PC-3 (cell line): Measurements from ENCODE around the gene RNF113B. TPM values are rescaled to one million over a fixed set of nuclear protein-coding genes. Genes with fewer than 3 reads are reported as not detected.
A peak's percentile ranks its signal among the peaks of the same experiment; 100 is the strongest.

Experiments used
- ATAC-seq: fragments of 200-7000 bp; cut with Tn5 transposase; 2 replicates; pipeline ENCODE4 v1.9.1; 2020; ENCODE audit warnings: mild to moderate bottlenecking, moderate library complexity
- BruUV-seq: library from RNA; stranded (reverse); fragments of 400-500 nt; replicated peaks from 2 replicates; lab custom pipeline; 2021; lab: Mats Ljungman, UMichigan
- CTCF ChIA-PET: fragments of 300-600 bp; sonication (Branson Sonifier 250); formaldehyde crosslinking; loops from one replicate; lab custom pipeline; 2022; ENCODE audit warnings: antibody characterized with exemption; lab: Charles Lee
- POLR2A ChIA-PET: fragments of 300-600 bp; sonication (Branson Sonifier 250); formaldehyde crosslinking; loops from one replicate; lab custom pipeline; 2022; ENCODE audit warnings: antibody characterized with exemption; ENCODE audit not compliant: unreplicated experiment; lab: Charles Lee
- DNase-seq: peaks from one replicate; pipeline ENCODE4 v3.0.0-alpha.2; 2015
- H2AFZ ChIP-seq: fragments of 300-600 bp; sonication (generic); 2 replicates; pipeline ENCODE4 v1.6.0; 2016; ENCODE audit warnings: antibody characterized with exemption, low read length
- H3F3A ChIP-seq: fragments of 300-600 bp; sonication (generic); one replicate; pipeline ENCODE4 v1.6.0; 2017; ENCODE audit warnings: antibody characterized with exemption, low read length, control low read depth, mild to moderate bottlenecking; ENCODE audit not compliant: unreplicated experiment
- H3K27ac ChIP-seq: fragments of 300-600 bp; sonication (generic); 2 replicates; pipeline ENCODE4 v1.5.1; 2016; ENCODE audit warnings: mild to moderate bottlenecking, low read length
- H3K27me3 ChIP-seq: fragments of 300-600 bp; sonication (generic); 2 replicates; pipeline ENCODE4 v1.6.1; 2016; ENCODE audit warnings: low read length, mixed read lengths
- H3K36me3 ChIP-seq: fragments of 300-600 bp; sonication (generic); 2 replicates; pipeline ENCODE4 v1.6.1; 2016; ENCODE audit warnings: low read depth, mixed run types, low read length, mixed read lengths
- H3K4me1 ChIP-seq: fragments of 300-600 bp; sonication (generic); 2 replicates; pipeline ENCODE4 v1.5.1; 2016; ENCODE audit warnings: low read length; ENCODE audit not compliant: insufficient read depth
- H3K4me2 ChIP-seq: fragments of 300-600 bp; sonication (generic); 2 replicates; pipeline ENCODE4 v1.6.0; 2016; ENCODE audit warnings: low read length
- H3K4me3 ChIP-seq: fragments of 300-600 bp; sonication (generic); 2 replicates; pipeline ENCODE4 v1.5.1; 2016; ENCODE audit warnings: mild to moderate bottlenecking, low read length, mixed read lengths
- H3K79me2 ChIP-seq: fragments of 300-600 bp; sonication (generic); 2 replicates; pipeline ENCODE4 v1.6.1; 2017; ENCODE audit warnings: low read length, mixed read lengths
- H3K9ac ChIP-seq: fragments of 300-600 bp; sonication (generic); 2 replicates; pipeline ENCODE4 v1.6.0; 2016; ENCODE audit warnings: mild to moderate bottlenecking, low read length
- H3K9me2 ChIP-seq: fragments of 300-600 bp; sonication (generic); replicated peaks from 2 replicates; pipeline ENCODE4 v1.6.1; 2016; ENCODE audit warnings: mixed run types, low read length, mixed read lengths
- H3K9me3 ChIP-seq: fragments of 300-600 bp; sonication (generic); 2 replicates; pipeline ENCODE4 v1.6.1; 2016; ENCODE audit warnings: low read length, mixed read lengths
- H4K20me1 ChIP-seq: fragments of 300-600 bp; sonication (generic); 2 replicates; pipeline ENCODE4 v1.6.1; 2016; ENCODE audit warnings: low read length, mixed read lengths
- CTCF ChIP-seq: fragments of 300-600 bp; sonication (generic); conservative IDR thresholded peaks from 2 replicates; pipeline ENCODE4 v1.5.1; 2017; ENCODE audit warnings: antibody characterized with exemption, low read depth, mild to moderate bottlenecking, low read length
- EZH2 ChIP-seq: fragments of 300-600 bp; sonication (generic); IDR thresholded peaks from one replicate; pipeline ENCODE4 v1.6.1; 2017; ENCODE audit warnings: antibody characterized with exemption, mild to moderate bottlenecking, low read length; ENCODE audit not compliant: unreplicated experiment
- EZH2phosphoT487 ChIP-seq: fragments of 300-600 bp; sonication (generic); IDR thresholded peaks from 2 replicates; pipeline ENCODE4 v1.6.1; 2018; ENCODE audit warnings: mild to moderate bottlenecking, antibody characterized with exemption, low read length, borderline replicate concordance
- intact Hi-C: fragments of 100-400 bp; cut with micrococcal nuclease; formaldehyde crosslinking; loops from 2 replicates; pipeline ENCODE4 v1.9.0; 2023
- total RNA-seq: library from RNA; depleted of rRNA; stranded (reverse); fragments of >200 nt; gene quantifications from 2 replicates; pipeline ENCODE4 v1.2.3, GENCODE V29; 2014

Gene RNF113B
- total RNA-seq, 1 experiment from 2014 or later = not detected

GRCh38 chr13:98144027-98144741, 32.9 kb downstream of the RNF113B start:
- Histone ChIP-seq H3K79me2 (peaks cover 56% of the 10 kb centered on the region), H3K36me3 (no peaks in the 10 kb centered on the region), H2AFZ (peak overlapping the region; percentile 76), H4K20me1 (0 out of 2 replicates have a peak, but pooled peaks cover 4% of the 10 kb centered on the region), H3K9ac (peak overlapping the region; percentile 75), H3K27ac (no peak overlapping the region), H3K4me2 (peak overlapping the region; percentile 97), H3K4me3 (peak overlapping the region; percentile 82), H3K9me3 (no peaks in the 10 kb centered on the region), H3K9me2 (no peaks in the 10 kb centered on the region), H3F3A (no peaks in the 10 kb centered on the region), H3K4me1 (peaks cover 13% of the 10 kb centered on the region), H3K27me3 (no peaks in the 10 kb centered on the region)
- DNase-seq = peak; percentile 10
- no peak for ATAC-seq
- intact Hi-C loops = loop anchor here (5.0 to 10.0 kb wide), 4 partner anchors 109 to 297 kb away; no protein-coding TSS in a partner anchor
- ChIA-PET CTCF (no interaction called here), POLR2A (no interaction called here)
- TSS peak; percentile 54 for BruUV-seq
- no peak for TF ChIP-seq EZH2phosphoT487
- no peak for TF ChIP-seq EZH2
- no peak for TF ChIP-seq CTCF

GRCh38 chr13:98143601-98144026, 33.5 kb downstream of the RNF113B start:
- H3K9me3 ChIP-seq = no peaks in the 10 kb centered on the region
- peaks cover 13% of the 10 kb centered on the region for H3K4me1 ChIP-seq
- CTCF ChIA-PET = no interaction called here
- TF ChIP-seq EZH2phosphoT487 (no peak), EZH2 (no peak), CTCF (no peak)
- intact Hi-C loops = loop anchor here (5.0 to 10.0 kb wide), 4 partner anchors 109 to 296 kb away; no protein-coding TSS in a partner anchor
- H3K9ac ChIP-seq = peak overlapping the region; percentile 75
- H2AFZ ChIP-seq = peak overlapping the region; percentile 76
- H3K79me2 ChIP-seq = peaks cover 50% of the 10 kb centered on the region
- peak overlapping the region; percentile 82 for H3K4me3 ChIP-seq
- H3K4me2 ChIP-seq = peak overlapping the region; percentile 97
- H3K27me3 ChIP-seq = no peaks in the 10 kb centered on the region
- H3K27ac ChIP-seq = no peak overlapping the region
- no peaks in the 10 kb centered on the region for H3K36me3 ChIP-seq
- no peak for ATAC-seq
- H4K20me1 ChIP-seq = 0 out of 2 replicates have a peak, but pooled peaks cover 4% of the 10 kb centered on the region
- BruUV-seq = no TSS peak
- peak; percentile 16 for DNase-seq
- no peaks in the 10 kb centered on the region for H3F3A ChIP-seq
- no peaks in the 10 kb centered on the region for H3K9me2 ChIP-seq
- POLR2A ChIA-PET = no interaction called here

- POLR2A ChIA-PET = no interaction called here
- Histone ChIP-seq H3K9ac (peak overlapping the region; percentile 75; the same call in 1 of the 2 replicates), H3K27ac (no peak overlapping the region), H2AFZ (no peak overlapping the region), H3K79me2 (peaks cover 46% of the 10 kb centered on the region), H3K36me3 (no peaks in the 10 kb centered on the region), H4K20me1 (0 out of 2 replicates have a peak, but pooled peaks cover 4% of the 10 kb centered on the region), H3K4me1 (peaks cover 13% of the 10 kb centered on the region), H3K4me3 (peak overlapping the region; percentile 82), H3K27me3 (no peaks in the 10 kb centered on the region), H3K4me2 (peak overlapping the region; percentile 97; the same call in 1 of the 2 replicates), H3K9me3 (no peaks in the 10 kb centered on the region), H3K9me2 (no peaks in the 10 kb centered on the region), H3F3A (no peaks in the 10 kb centered on the region)
- no TSS peak for BruUV-seq
- intact Hi-C loops = loop anchor here (5.0 to 10.0 kb wide), 4 partner anchors 108 to 296 kb away; no protein-coding TSS in a partner anchor
- TF ChIP-seq EZH2 (no peak), CTCF (no peak), EZH2phosphoT487 (no peak)
- CTCF ChIA-PET = no interaction called here
- peak; percentile 50 for ATAC-seq
- DNase-seq = no peak
Observed at GRCh38 chr13:98143157-98143553, 33.9 kb downstream of the RNF113B start.
